H1 (cell line): ENCODE data around the gene ARL5C. TPM values are rescaled to one million over a fixed set of nuclear protein-coding genes. Genes with fewer than 3 reads are reported as not detected.

Experiments used
- CTCF ChIA-PET: fragments of 300-600 bp; sonication (Branson Sonifier 250); formaldehyde crosslinking; loops from one replicate; lab custom pipeline; 2021; ENCODE audit not compliant: partially characterized antibody; lab: Charles Lee
- POLR2A ChIA-PET: fragments of 300-600 bp; sonication (Branson Sonifier 250); formaldehyde crosslinking; loops from one replicate; lab custom pipeline; 2021; ENCODE audit warnings: inconsistent platforms; ENCODE audit not compliant: partially characterized antibody; lab: Charles Lee
- DNase-seq, 2 experiments: peaks; one replicate each; pipeline versions ENCODE4 v3.0.0 to v3.0.0-alpha.2; 2010 to 2022; ENCODE audit warnings: low spot score in 2 of 2, low read depth in 1 of 2, mixed read lengths in 1 of 2
- FAIRE-seq: peaks from 2 replicates; lab custom pipeline; 2011; peaks lifted over from hg19 to GRCh38; lab: Jason Lieb, UNC
- H2AFZ ChIP-seq: 2 replicates; pipeline ENCODE4 v1.8.1; 2012; ENCODE audit warnings: low read length, inconsistent platforms
- H2AK5ac ChIP-seq: 2 replicates; pipeline ENCODE4 v1.6.1; 2013; ENCODE audit warnings: low read depth, low read length
- H2BK120ac ChIP-seq: replicated peaks from 2 replicates; pipeline ENCODE3; 2013; ENCODE audit warnings: low read depth, low read length, inconsistent platforms
- H2BK12ac ChIP-seq: 2 replicates; pipeline ENCODE4 v1.6.1; 2013; ENCODE audit warnings: low read depth, low read length
- H2BK15ac ChIP-seq: 2 replicates; pipeline ENCODE4 v1.6.1; 2013; ENCODE audit warnings: low read length
- H2BK20ac ChIP-seq: 2 replicates; pipeline ENCODE4 v1.6.1; 2013; ENCODE audit warnings: low read length
- H2BK5ac ChIP-seq: 2 replicates; pipeline ENCODE4 v1.6.1; 2013; ENCODE audit warnings: low read depth, low read length
- H3K14ac ChIP-seq: 2 replicates; pipeline ENCODE4 v1.6.1; 2013; ENCODE audit warnings: inconsistent platforms; ENCODE audit not compliant: insufficient read length
- H3K18ac ChIP-seq: 2 replicates; pipeline ENCODE4 v1.6.1; 2013; ENCODE audit warnings: low read length; ENCODE audit errors: extremely low read depth
- H3K23ac ChIP-seq: 2 replicates; pipeline ENCODE4 v1.6.1; 2013; ENCODE audit warnings: inconsistent platforms; ENCODE audit not compliant: insufficient read length
- H3K23me2 ChIP-seq: 2 replicates; pipeline ENCODE4 v1.6.1; 2013; ENCODE audit warnings: low read depth, low read length
- H3K27ac ChIP-seq: 2 replicates; pipeline ENCODE4 v1.6.1; 2011; ENCODE audit warnings: low read depth, low read length, inconsistent platforms
- H3K27me3 ChIP-seq, 4 experiments: replicated peaks in 1 of 4; 1 replicate in 1 of 4; 2 replicates in 3 of 4; pipeline versions ENCODE4 v1.6.1 to v1.8.1; 2011 to 2013; ENCODE audit warnings: low read length in 3 of 4, mild to moderate bottlenecking in 3 of 4, inconsistent platforms in 2 of 4, mixed read lengths in 2 of 4, moderate library complexity in 1 of 4; ENCODE audit not compliant: control insufficient read depth in 3 of 4, insufficient read depth in 3 of 4; ENCODE audit errors: extremely low read depth in 1 of 4
- H3K36me3 ChIP-seq, 4 experiments: 2 replicates each; pipeline versions ENCODE4 v1.6.1 to v1.8.1; 2011 to 2013; ENCODE audit warnings: mild to moderate bottlenecking in 4 of 4, low read length in 3 of 4, moderate library complexity in 2 of 4, control low read depth in 1 of 4, inconsistent platforms in 1 of 4; ENCODE audit not compliant: insufficient read depth in 4 of 4, control insufficient read depth in 2 of 4
- H3K4ac ChIP-seq: replicated peaks from 2 replicates; pipeline ENCODE3; 2013; ENCODE audit warnings: low read length, low read depth, mixed read lengths, inconsistent platforms; ENCODE audit not compliant: insufficient read length
- H3K4me1 ChIP-seq, 4 experiments: replicated peaks in 1 of 4; 1 replicate in 1 of 4; 2 replicates in 3 of 4; pipeline versions ENCODE4 v1.6.1 to v1.8.1; 2011 to 2013; ENCODE audit warnings: low read length in 3 of 4, inconsistent platforms in 2 of 4, mixed read lengths in 1 of 4; ENCODE audit not compliant: insufficient read depth in 4 of 4, control insufficient read depth in 3 of 4
- H3K4me2 ChIP-seq, 2 experiments: 2 replicates each; pipeline versions ENCODE4 v1.6.1 to v1.8.1; 2011 to 2013; ENCODE audit warnings: low read depth in 2 of 2, low read length in 2 of 2, control low read depth in 1 of 2, inconsistent platforms in 1 of 2, mild to moderate bottlenecking in 1 of 2; ENCODE audit not compliant: insufficient read depth in 1 of 2
- H3K4me3 ChIP-seq, 4 experiments: fragments of 200-600, 300-600 bp in 1 of 4; sonication (generic), shearing (Covaris generic), sonication (Bioruptor Twin) in 1 of 4; 2 replicates each; pipeline versions ENCODE4 v1.5.1 to v1.8.1; 2011 to 2016; ENCODE audit warnings: low read length in 4 of 4, low read depth in 3 of 4, control low read depth in 2 of 4, inconsistent platforms in 2 of 4, mild to moderate bottlenecking in 2 of 4, mixed read lengths in 1 of 4, moderate library complexity in 1 of 4; ENCODE audit not compliant: insufficient read depth in 2 of 4; ENCODE audit errors: extremely low read depth in 1 of 4
- H3K56ac ChIP-seq: replicated peaks from 2 replicates; pipeline ENCODE3; 2013; ENCODE audit warnings: low read depth, mild to moderate bottlenecking, mixed read lengths, low read length, inconsistent platforms; ENCODE audit not compliant: insufficient read length
- H3K79me1 ChIP-seq: 2 replicates; pipeline ENCODE4 v1.6.1; 2013; ENCODE audit warnings: low read depth, low read length, control low read depth
- H3K79me2 ChIP-seq, 2 experiments: 2 replicates each; pipeline versions ENCODE4 v1.6.1 to v1.8.1; 2012 to 2013; ENCODE audit warnings: low read length in 2 of 2, mild to moderate bottlenecking in 2 of 2, inconsistent platforms in 1 of 2; ENCODE audit not compliant: insufficient read depth in 2 of 2, control insufficient read depth in 1 of 2
- H3K9ac ChIP-seq, 4 experiments: replicated peaks in 1 of 4; 1 replicate in 1 of 4; 2 replicates in 3 of 4; pipeline versions ENCODE4 v1.6.1 to v1.8.1; 2011 to 2013; ENCODE audit warnings: low read depth in 3 of 4, low read length in 3 of 4, control low read depth in 2 of 4, mild to moderate bottlenecking in 2 of 4, moderate library complexity in 2 of 4, inconsistent platforms in 1 of 4; ENCODE audit errors: extremely low read depth in 1 of 4
- H3K9me3 ChIP-seq, 2 experiments: 2 replicates each; pipeline versions ENCODE4 v1.6.1 to v1.8.1; 2012 to 2013; ENCODE audit warnings: mild to moderate bottlenecking in 2 of 2, moderate library complexity in 2 of 2, control low read depth in 1 of 2, inconsistent platforms in 1 of 2, low read depth in 1 of 2, low read length in 1 of 2, mixed read lengths in 1 of 2; ENCODE audit not compliant: insufficient read depth in 2 of 2
- H4K20me1 ChIP-seq, 2 experiments: replicated peaks in 1 of 2; 2 replicates each; pipeline versions ENCODE3 to v1.8.1; 2011 to 2013; ENCODE audit warnings: inconsistent platforms in 2 of 2, low read length in 2 of 2, mild to moderate bottlenecking in 1 of 2; ENCODE audit not compliant: insufficient read depth in 2 of 2, control insufficient read depth in 1 of 2
- H4K5ac ChIP-seq: 2 replicates; pipeline ENCODE4 v1.6.1; 2013; ENCODE audit warnings: low read length, low read depth, mixed read lengths, inconsistent platforms; ENCODE audit not compliant: insufficient read length
- H4K8ac ChIP-seq: 2 replicates; pipeline ENCODE4 v1.8.0; 2013; ENCODE audit warnings: mild to moderate bottlenecking, moderate library complexity, low read length, inconsistent platforms; ENCODE audit not compliant: insufficient read depth; ENCODE audit errors: extremely low read depth
- H4K91ac ChIP-seq: replicated peaks from 2 replicates; pipeline ENCODE3; 2013; ENCODE audit warnings: low read length, mixed read lengths, inconsistent platforms; ENCODE audit not compliant: insufficient read length
- CTBP2 ChIP-seq: IDR thresholded peaks from 2 replicates; pipeline ENCODE4 v1.7.0; 2011; ENCODE audit warnings: borderline replicate concordance, mild to moderate bottlenecking, moderate library complexity, mixed read lengths, low read length; ENCODE audit not compliant: insufficient read depth, insufficient read length
- CTCF ChIP-seq, 3 experiments: IDR thresholded peaks; 1 replicate in 2 of 3; 2 replicates in 1 of 3; pipeline versions ENCODE4 v1.5.1 to v1.6.1; 2011; ENCODE audit warnings: low read length in 3 of 3, mild to moderate bottlenecking in 3 of 3, inconsistent platforms in 2 of 3, low read depth in 1 of 3, moderate library complexity in 1 of 3; ENCODE audit not compliant: insufficient read depth in 1 of 3; ENCODE audit errors: control extremely low read depth in 1 of 3
- E2F6 ChIP-seq: IDR thresholded peaks from 2 replicates; pipeline ENCODE4 v1.6.1; 2012; ENCODE audit warnings: inconsistent platforms
- EZH2 ChIP-seq: fragments of 200-600 bp; sonication (generic); IDR thresholded peaks from 2 replicates; pipeline ENCODE4 v1.7.1; 2012; ENCODE audit warnings: low read depth, mild to moderate bottlenecking, moderate library complexity, low read length, inconsistent platforms; ENCODE audit not compliant: severe bottlenecking
- KDM1A ChIP-seq: fragments of 200-600, 300-600 bp; sonication (generic); IDR thresholded peaks from 2 replicates; pipeline ENCODE4 v1.7.1; 2016; ENCODE audit warnings: mild to moderate bottlenecking, low read length, borderline replicate concordance
- MAFK ChIP-seq: IDR thresholded peaks from 2 replicates; pipeline ENCODE4 v1.6.1; 2012; ENCODE audit warnings: low read depth, mild to moderate bottlenecking, improper control_type of control experiment, low read length
- RFX5 ChIP-seq: IDR thresholded peaks from 2 replicates; pipeline ENCODE4 v1.6.1; 2011; ENCODE audit warnings: low read depth, low read length, improper control_type of control experiment, borderline replicate concordance
- SAP30 ChIP-seq: fragments of 300-600 bp; sonication (generic); IDR thresholded peaks from 2 replicates; pipeline ENCODE4 v1.7.1; 2012; ENCODE audit warnings: low read length, moderate library complexity, mild to moderate bottlenecking, inconsistent platforms; ENCODE audit not compliant: insufficient read depth, insufficient replicate concordance
- SUZ12 ChIP-seq: fragments of 200-600 bp; sonication (generic); IDR thresholded peaks from 2 replicates; pipeline ENCODE4 v1.6.1; 2012; ENCODE audit warnings: mild to moderate bottlenecking, inconsistent platforms, low read length, moderate library complexity, mixed read lengths
- TBP ChIP-seq: IDR thresholded peaks from 2 replicates; pipeline ENCODE4 v1.6.1; 2011; ENCODE audit warnings: low read depth, low read length, improper control_type of control experiment
- WGBS, 2 experiments: shearing (Covaris generic) in 1 of 2; methylation state at CpG; one replicate each; pipeline versions ENCODE4 v1.1.6 to v1.1.7; 2013 to 2015; ENCODE audit warnings: low lambda C conversion rate in 2 of 2, mixed read lengths in 2 of 2, inconsistent platforms in 1 of 2, low coverage in 1 of 2, missing lambda C conversion rate in 1 of 2; ENCODE audit not compliant: insufficient replicate concordance in 2 of 2, insufficient coverage in 1 of 2, insufficient read length in 1 of 2; ENCODE audit errors: extremely low coverage in 1 of 2, missing lambda C conversion rate in 1 of 2; 5-methylcytosine and 5-hydroxymethylcytosine counted together
- polyA plus RNA-seq, 7 experiments: library from polyadenylated mRNA; depleted of rRNA in 3 of 7; stranded (reverse) in 5 of 7; unstranded in 2 of 7; fragments of >200 nt in 5 of 7; fragments of 200-250 nt in 2 of 7; gene quantifications; 1 replicate in 5 of 7; 2 replicates in 1 of 7; 4 replicates in 1 of 7; pipeline versions ENCODE4 v1.2.1 to v1.2.3, GENCODE V29; 2011 to 2013; ENCODE audit warnings: missing spikeins in 2 of 7, mixed read lengths in 2 of 7
- total RNA-seq: library from RNA; stranded (reverse); fragmentation: NEBNext Ultra II Directional; extraction: Animal tissue kit (Norgen Biotek cat#: 25700); gene quantifications from 2 replicates; pipeline ENCODE4 v1.2.1, GENCODE V29; 2021

Gene ARL5C
- total and polyA plus RNA-seq, 2 of the 8 experiments (the other 6 are each of a cell fraction or from before 2014, with no cell fraction given), result not detected

- ChIA-PET POLR2A (interaction anchor here (0.6 to 1.2 kb wide), 2 partner anchors 8 to 22 kb away, joined by 3 read pairs; no protein-coding TSS in a partner anchor), CTCF (interaction anchor here (0.6 to 10.1 kb wide), 8 partner anchors 29 to 232 kb away, joined by 3 to 163 read pairs (median 4); partner anchors contain the start of gene STAC2)
- WGBS, 2 experiments, result 95% methylated on average over 3 of the region's 3 CpGs; no CpG with 5 or more reads in 1 of the 2 experiments
- Histone ChIP-seq H3K18ac (no peak overlapping the region), H4K91ac (no peak overlapping the region), H3K9me3 (no peaks in the 10 kb centered on the region), H2BK15ac (no peak overlapping the region), H3K79me2 (no peaks in the 10 kb centered on the region), H4K20me1 (no peaks in the 10 kb centered on the region), H2BK5ac (no peak overlapping the region), H3K4me1 (peaks cover 0 to 14% (median 3%) of the 10 kb centered on the region in 4 experiments; a peak in 4 of 7 replicates), H3K27me3 (peaks cover 3 to 14% (median 12%) of the 10 kb centered on the region in 4 experiments), H4K8ac (no peak overlapping the region), H3K36me3 (no peaks in the 10 kb centered on the region), H3K4me2 (no peak overlapping the region), H2AK5ac (no peak overlapping the region), H2BK120ac (no peak overlapping the region), H3K27ac (no peak overlapping the region), H3K14ac (no peak overlapping the region), H4K5ac (no peak overlapping the region), H2BK12ac (no peak overlapping the region), H3K9ac (no peak overlapping the region), H2AFZ (no peak overlapping the region), H3K23ac (no peak overlapping the region), H3K56ac (no peak overlapping the region), H2BK20ac (no peak overlapping the region), H3K4me3 (no peak overlapping the region), H3K79me1 (no peaks in the 10 kb centered on the region), H3K4ac (no peak overlapping the region), H3K23me2 (peaks cover 7% of the 10 kb centered on the region; the same call in 1 of the 2 replicates)
- no peak for FAIRE-seq
- DNase-seq, result no peak
- no peak for TF ChIP-seq E2F6
- TF ChIP-seq CTBP2, result no peak
- no peak for TF ChIP-seq CTCF (IDR thresholded peaks at IDR 0.05; ENCODE audit: control extremely low read depth in 1 of 3, insufficient read depth in 1 of 3, low read depth in 1 of 3, low read length in 3 of 3)
- TF ChIP-seq EZH2, result no peak
- TF ChIP-seq MAFK, result no peak
- no peak for TF ChIP-seq KDM1A
- no peak for TF ChIP-seq TBP
- TF ChIP-seq SAP30, result no peak
- no peak for TF ChIP-seq RFX5
- no peak for TF ChIP-seq SUZ12
These were observed 19.7 kb downstream of the ARL5C start for GRCh38 chr17:39146273-39146672.
